ENCODE measurements around the gene RSPO3.

Gene RSPO3

GRCh38 chr6:127114214-127114760 lies 4.2 kb upstream of the RSPO3 start:
- no peak for DNase-seq

GRCh38 chr6:127115084-127115655 lies 3.3 kb upstream of the RSPO3 start:
- DNase-seq, result no peak

GRCh38 chr6:127115746-127116145 lies 2.7 kb upstream of the RSPO3 start:
- DNase-seq, result no peak

- DNase-seq, result no peak
These were observed 533 bp upstream of the RSPO3 start for GRCh38 chr6:127117979-127118297.

- DNase-seq, result no peak
These were observed 891 bp downstream of the RSPO3 start for GRCh38 chr6:127119102-127120022.

- DNase-seq, result no peak
These were observed 1.7 kb downstream of the RSPO3 start for GRCh38 chr6:127120023-127120786.

- DNase-seq, result peak; percentile 8
These were observed 2.5 kb downstream of the RSPO3 start for GRCh38 chr6:127120787-127121636.

- DNase-seq, result no peak
These were observed 3.1 kb downstream of the RSPO3 start for GRCh38 chr6:127121637-127121960.

- no peak for DNase-seq
These were observed 5.7 kb downstream of the RSPO3 start for GRCh38 chr6:127124172-127124571.

GRCh38 chr6:127124680-127125079 lies 6.2 kb downstream of the RSPO3 start:
- no peak for DNase-seq

GRCh38 chr6:127128066-127128465 lies 9.6 kb downstream of the RSPO3 start:
- DNase-seq, result no peak

- no peak for DNase-seq
These were observed 10.8 kb downstream of the RSPO3 start for GRCh38 chr6:127129251-127129650.

- DNase-seq, result no peak
These were observed 12.8 kb downstream of the RSPO3 start for GRCh38 chr6:127131275-127131674.

GRCh38 chr6:127131772-127132376 lies 13.4 kb downstream of the RSPO3 start:
- DNase-seq, result no peak

GRCh38 chr6:127134136-127134535 lies 15.7 kb downstream of the RSPO3 start:
- DNase-seq, result no peak

GRCh38 chr6:127136786-127137185 lies 18.3 kb downstream of the RSPO3 start:
- no peak for DNase-seq

GRCh38 chr6:127146932-127147331 lies 28.5 kb downstream of the RSPO3 start:
- DNase-seq, result no peak

- no peak for DNase-seq
These were observed 29.1 kb downstream of the RSPO3 start for GRCh38 chr6:127147534-127147933.

GRCh38 chr6:127148511-127148910 lies 30.0 kb downstream of the RSPO3 start:
- DNase-seq, result no peak

GRCh38 chr6:127154509-127154908 lies 36.0 kb downstream of the RSPO3 start:
- DNase-seq, result no peak

- no peak for DNase-seq
These were observed 42.0 kb downstream of the RSPO3 start for GRCh38 chr6:127160484-127160883.

- DNase-seq, result no peak
These were observed 44.4 kb downstream of the RSPO3 start for GRCh38 chr6:127162836-127163235.

Data from SIG-M5 (cell line).